Measurements from ENCODE around the gene DNAH11. TPM values are rescaled to one million over a fixed set of nuclear protein-coding genes. Genes with fewer than 3 reads are reported as not detected.

Gene DNAH11
- total RNA-seq, 1 donor from 2014 or later = 0.94 TPM

- no peak for DNase-seq (ENCODE audit: low spot score)
Measured at GRCh38 chr7:21884496-21884895, 341.7 kb downstream of the DNAH11 start.

DNA sequence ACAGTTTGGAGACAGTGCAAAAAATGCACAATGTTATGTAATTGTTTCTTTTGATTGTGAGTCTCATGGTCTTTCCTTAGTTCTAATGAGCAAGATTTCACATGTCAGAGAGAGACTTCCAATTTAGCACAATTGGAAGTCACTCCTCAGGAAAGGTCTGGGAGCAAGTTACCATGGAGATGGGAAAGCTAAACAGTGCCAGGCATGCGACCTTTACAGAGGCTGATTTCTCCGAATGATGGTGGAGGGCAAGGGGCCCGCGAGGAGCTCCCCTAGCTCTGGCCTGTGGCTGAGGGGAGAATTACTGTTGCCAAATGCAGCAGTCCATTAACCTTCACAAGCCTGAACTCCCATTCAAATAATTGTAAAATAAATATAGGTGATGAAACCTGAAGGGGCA lies 343.6 kb downstream of the DNAH11 start:
- no peak for DNase-seq (ENCODE audit: low spot score)

DNA sequence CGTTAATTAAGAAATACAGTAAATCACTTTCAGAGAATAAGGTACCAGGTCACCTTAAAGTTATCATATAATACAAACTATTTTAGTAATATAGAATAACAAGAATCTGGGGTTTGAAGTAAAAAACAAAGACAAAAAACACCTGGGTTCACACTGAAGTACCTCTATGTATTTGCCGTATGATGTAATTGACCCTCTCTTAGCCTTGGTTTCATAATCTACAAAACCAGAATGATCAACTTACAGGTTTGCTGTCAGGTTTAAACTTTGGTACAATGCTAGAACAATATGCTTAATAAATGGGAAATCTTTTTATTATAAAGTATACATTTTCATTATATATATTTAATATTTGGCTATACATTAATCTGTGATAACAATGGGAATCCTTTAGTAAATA lies 344.5 kb downstream of the DNAH11 start:
- no peak for DNase-seq (ENCODE audit: low spot score)

GRCh38 chr7:21887779-21888178 lies 344.9 kb downstream of the DNAH11 start:
- no peak for DNase-seq (ENCODE audit: low spot score)

DNA sequence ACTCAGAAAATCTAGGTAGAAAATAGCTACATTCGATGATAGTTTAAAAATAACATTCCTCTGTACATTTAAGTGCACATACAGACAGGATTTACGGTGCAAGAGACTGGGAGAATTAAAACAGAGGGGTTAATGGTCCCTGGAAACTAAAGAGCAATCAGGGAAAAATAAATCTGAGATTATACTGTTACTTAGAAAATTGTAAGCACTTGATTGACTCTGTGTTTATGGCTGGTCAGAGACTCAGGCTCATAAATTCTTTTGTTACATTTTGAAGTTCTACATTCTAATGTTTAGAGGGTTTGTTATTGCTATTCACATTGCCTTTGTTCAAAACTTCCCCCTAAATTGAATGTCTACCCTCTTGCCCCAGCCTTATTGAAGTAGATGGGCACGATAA lies 348.5 kb downstream of the DNAH11 start:
- no peak for DNase-seq (ENCODE audit: low spot score)

GRCh38 chr7:21893401-21893800 lies 350.6 kb downstream of the DNAH11 start:
- no peak for DNase-seq (ENCODE audit: low spot score)

- no peak for DNase-seq (ENCODE audit: low spot score)
Measured at GRCh38 chr7:21898265-21898930, 355.6 kb downstream of the DNAH11 start.

DNA sequence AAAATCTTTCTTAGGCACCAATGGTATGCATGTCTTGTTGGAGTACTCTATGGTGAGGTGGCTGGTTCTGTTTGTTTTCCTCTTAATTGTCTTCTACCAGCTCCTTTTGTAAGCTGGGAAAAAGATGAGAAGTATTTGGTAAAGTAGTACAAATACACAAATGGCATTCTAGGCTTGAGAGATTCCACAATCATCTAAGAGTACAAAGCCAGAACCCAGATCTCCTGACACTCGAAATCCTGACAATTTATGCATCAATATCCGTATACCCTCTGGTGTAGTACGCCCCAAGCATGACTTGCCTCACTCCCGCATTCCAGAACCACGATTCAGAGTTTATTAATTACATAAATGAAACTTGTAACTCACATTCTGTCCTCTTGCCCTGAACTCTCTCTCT lies 359.4 kb downstream of the DNAH11 start:
- DNase-seq (ENCODE audit: low spot score) = no peak

GRCh38 chr7:21903020-21903786 lies 360.4 kb downstream of the DNAH11 start:
- DNase-seq (ENCODE audit: low spot score) = no peak

DNA sequence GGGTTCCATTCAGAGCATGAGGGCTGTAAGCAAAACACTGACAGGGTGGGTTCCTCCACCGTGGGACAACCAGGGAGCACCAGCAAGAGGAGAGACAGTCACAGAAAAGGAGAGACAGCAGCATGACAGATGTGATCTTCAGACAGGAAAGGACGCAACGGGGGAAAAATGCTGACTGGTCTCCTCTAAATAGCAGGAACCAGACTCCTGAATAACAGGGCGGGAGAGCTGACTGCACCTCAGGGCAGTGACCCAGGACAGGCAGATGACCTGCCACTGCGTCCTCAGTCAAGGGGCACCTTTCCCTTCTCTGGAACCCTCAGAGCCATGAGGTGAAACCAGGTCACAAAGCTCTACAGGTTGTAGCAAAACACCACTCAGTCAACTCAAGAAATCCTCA lies 365.9 kb downstream of the DNAH11 start:
- DNase-seq (ENCODE audit: low spot score) = no peak

GRCh38 chr7:21910253-21910652 lies 367.4 kb downstream of the DNAH11 start:
- no peak for DNase-seq (ENCODE audit: low spot score)

DNA sequence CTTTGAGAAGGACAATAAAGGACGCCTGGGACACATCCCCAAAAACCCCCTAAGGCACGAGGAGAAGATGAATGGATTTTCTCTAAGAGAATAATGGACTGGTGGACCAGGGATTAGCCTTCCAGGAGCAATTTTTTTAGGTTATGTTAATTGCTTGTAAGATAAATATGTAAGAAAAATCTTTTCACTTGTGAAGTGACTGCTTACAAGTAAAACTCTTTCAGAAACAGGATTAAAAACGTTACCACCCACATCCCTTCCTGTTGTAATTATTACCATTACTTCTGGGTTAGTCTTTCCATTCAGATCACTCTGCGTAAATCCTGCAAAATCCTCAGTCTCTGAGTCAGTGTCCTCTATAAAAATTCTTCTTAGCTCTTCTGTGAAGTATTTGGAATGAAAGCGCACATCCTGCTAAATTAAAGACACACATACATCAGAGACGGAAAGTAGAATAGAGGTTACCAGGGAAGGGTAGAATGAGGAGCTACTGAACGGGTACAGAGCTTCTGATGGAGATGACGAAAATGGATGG lies 368.6 kb downstream of the DNAH11 start:
- no peak for DNase-seq (ENCODE audit: low spot score)

GRCh38 chr7:21912305-21912704 lies 369.5 kb downstream of the DNAH11 start:
- DNase-seq (ENCODE audit: low spot score) = no peak

- DNase-seq (ENCODE audit: low spot score) = no peak
Measured at GRCh38 chr7:21912931-21913780, 370.3 kb downstream of the DNAH11 start.

GRCh38 chr7:21914671-21915070 lies 371.8 kb downstream of the DNAH11 start:
- DNase-seq (ENCODE audit: low spot score) = no peak

DNA sequence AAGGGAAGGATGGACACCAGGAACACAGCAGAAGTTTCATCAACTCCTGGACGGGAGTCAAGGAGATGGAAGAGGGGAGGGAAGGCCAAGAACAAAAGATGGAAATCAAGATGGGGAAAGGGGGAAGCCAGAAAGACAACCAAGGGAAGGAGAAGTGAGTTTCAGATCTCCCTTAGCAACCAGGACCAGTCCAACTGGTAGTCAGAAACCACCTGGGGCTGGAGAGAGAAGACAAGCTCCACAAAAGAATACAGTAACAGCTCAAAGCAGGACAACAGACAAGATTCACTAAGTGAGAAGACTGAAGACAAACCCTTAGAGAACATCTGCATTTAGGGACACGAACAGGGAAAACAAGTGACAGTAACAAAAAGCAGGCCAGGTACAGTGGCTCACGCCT lies 372.3 kb downstream of the DNAH11 start:
- no peak for DNase-seq (ENCODE audit: low spot score)

DNA sequence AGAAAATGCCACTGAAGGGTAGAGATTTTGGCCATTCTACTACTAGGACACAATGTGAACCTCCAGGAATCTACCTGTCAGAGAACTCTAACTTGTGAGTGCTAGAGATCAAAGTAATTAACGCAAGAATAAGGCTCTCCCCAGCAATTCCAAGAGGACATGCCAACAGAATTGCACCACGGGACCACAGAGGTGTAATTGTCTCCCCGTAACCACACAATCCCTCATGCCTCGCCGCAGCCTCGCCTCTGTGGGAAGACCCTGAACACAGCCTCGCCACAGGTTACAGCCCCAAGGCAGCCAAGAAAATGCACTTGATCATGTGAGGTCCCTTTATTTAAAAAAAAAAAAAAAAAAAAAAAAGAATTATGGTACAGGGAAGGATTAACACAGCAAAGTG lies 373.3 kb downstream of the DNAH11 start:
- no peak for DNase-seq (ENCODE audit: low spot score)

DNA sequence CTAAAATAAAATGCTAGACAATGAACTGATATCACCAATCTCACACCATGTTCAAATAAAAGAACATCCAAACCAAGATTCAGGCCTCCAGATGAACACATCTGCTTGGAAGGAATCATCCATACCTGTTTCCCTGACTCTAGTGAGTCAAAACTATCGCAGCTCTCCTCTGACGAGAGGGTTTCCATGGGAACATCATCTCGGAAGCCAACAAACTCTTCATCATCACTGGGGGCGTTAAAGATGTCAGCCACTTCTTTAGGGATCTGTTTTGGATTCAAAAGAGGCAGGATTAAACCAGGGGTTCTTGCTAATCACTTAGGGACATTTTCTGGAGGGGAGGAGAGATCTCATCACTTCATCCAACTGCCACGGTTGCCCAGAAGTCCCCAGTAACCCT lies 373.8 kb downstream of the DNAH11 start:
- no peak for DNase-seq (ENCODE audit: low spot score)

DNA sequence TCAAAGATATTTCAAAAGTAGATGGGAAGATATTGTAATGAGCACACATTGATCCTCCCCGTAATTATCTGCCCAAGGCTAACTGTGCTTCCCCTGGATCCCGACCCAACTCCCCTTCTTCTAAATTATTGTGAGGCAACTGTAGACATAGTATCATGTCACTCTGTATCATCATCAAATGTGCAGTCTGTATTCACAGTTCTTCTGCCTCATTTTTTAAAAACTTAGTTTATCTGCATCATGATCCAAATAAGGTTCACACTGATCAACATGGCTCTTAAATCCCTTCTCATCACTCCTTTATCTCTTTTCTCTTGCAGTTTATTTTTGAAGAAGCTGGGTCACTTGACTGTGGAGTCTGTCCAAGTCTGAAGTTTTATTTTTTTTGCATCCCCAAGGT lies 375.4 kb downstream of the DNAH11 start:
- DNase-seq (ENCODE audit: low spot score) = no peak

DNA sequence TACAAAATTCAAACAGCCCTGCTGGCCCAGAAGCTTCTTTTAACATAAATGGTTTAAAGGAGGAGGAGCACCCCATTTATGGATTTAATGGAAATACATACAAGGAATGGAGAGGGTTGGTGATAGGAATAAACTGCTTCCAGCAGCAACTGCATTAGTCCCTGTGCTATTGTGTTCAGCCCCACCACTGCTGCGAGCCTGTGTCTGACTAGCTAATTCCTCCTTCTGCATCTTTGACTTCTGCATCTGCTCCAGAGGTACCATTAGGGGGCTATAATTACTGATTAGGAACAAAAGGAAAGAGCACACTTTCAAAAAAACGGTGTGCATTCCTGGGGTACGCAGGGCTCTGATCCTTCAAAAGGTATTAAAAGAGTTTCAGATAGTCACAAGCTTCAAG lies 378.1 kb downstream of the DNAH11 start:
- no peak for DNase-seq (ENCODE audit: low spot score)

DNA sequence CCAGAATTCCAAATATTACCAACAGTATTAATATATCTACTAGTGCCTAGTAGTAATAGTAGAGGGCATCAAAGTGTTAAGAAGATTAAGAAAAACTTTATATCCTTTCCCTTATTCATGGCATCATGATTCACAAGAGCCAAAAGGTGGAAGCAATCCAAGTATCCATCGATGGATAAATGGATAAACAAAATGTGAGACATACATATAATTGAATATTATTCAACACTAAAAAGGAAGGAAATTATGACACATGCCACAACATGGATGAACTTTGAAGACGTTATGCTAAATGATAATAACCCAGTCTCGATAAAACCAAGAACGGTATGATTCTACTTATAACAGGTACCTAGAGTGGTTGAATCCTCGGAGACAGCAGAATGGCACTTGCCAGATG lies 379.8 kb downstream of the DNAH11 start:
- no peak for DNase-seq (ENCODE audit: low spot score)

DNA sequence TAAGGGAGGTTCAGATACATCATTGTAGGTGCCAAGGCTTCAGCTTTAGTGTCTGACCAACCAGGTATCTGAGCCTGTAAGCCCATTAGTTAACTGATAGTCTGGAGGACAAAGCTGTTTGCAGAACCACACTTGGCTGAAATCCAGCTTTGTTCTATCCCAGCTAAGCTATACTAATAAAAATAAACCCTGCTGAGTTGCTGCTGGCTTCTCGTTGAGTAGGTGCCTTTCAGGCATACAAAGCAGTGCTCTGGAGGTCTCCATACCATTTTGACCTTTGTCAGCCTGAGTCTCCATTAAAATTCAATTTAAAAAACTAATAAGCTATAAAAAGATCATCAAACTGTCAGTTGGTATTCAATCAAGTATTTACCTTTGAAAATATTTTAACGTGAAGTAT lies 380.8 kb downstream of the DNAH11 start:
- no peak for DNase-seq (ENCODE audit: low spot score)
